ENCODE results near the gene TRMT61B.

TRMT61B gene

GRCh38 chr2:28810384-28811285, 59.5 kb downstream of the TRMT61B start, which contains the start of gene SPDYA:
Gene SPDYA (plus strand): TSS chr2:28810834. CDS start chr2:28816015, 5,181 bp downstream.
- Histone ChIP-seq H3K9me3 (ENCODE audit: severe bottlenecking) (no peaks in the 10 kb centered on the region), H3K36me3 (ENCODE audit: low read depth) (peaks cover 3% of the 10 kb centered on the region; the same call in 1 of the 2 replicates), H3K27ac (ENCODE audit: poor library complexity, severe bottlenecking) (peak within 1 kb of the TSS; percentile 21), H3K4me3 (ENCODE audit: severe bottlenecking) (peak within 1 kb of the TSS; percentile 37), H3K4me1 (ENCODE audit: insufficient read depth, poor library complexity, severe bottlenecking) (no peaks in the 10 kb centered on the region), H3K27me3 (ENCODE audit: insufficient read depth, poor library complexity, severe bottlenecking) (no peaks in the 10 kb centered on the region)
- peak; percentile 72 for DNase-seq (ENCODE audit: low spot score)
- ATAC-seq (ENCODE audit: low read depth), result peak; percentile 90
- no peak for TF ChIP-seq CTCF (IDR thresholded peaks at IDR 0.05; ENCODE audit: poor library complexity, severe bottlenecking)

- peak overlapping the region; percentile 37 for H3K4me3 ChIP-seq (ENCODE audit: severe bottlenecking)
- DNase-seq (ENCODE audit: low spot score) (no peak), ATAC-seq (ENCODE audit: low read depth) (no peak)
- H3K4me1 ChIP-seq (ENCODE audit: insufficient read depth, poor library complexity, severe bottlenecking), result no peaks in the 10 kb centered on the region
- no peak for TF ChIP-seq CTCF (IDR thresholded peaks at IDR 0.05; ENCODE audit: poor library complexity, severe bottlenecking)
- peaks cover 9% of the 10 kb centered on the region; the same call in 1 of the 2 replicates for H3K36me3 ChIP-seq (ENCODE audit: low read depth)
- H3K27ac ChIP-seq (ENCODE audit: poor library complexity, severe bottlenecking), result peak overlapping the region; percentile 21
- no peaks in the 10 kb centered on the region for H3K9me3 ChIP-seq (ENCODE audit: severe bottlenecking)
- no peaks in the 10 kb centered on the region for H3K27me3 ChIP-seq (ENCODE audit: insufficient read depth, poor library complexity, severe bottlenecking)
These were observed 60.2 kb downstream of the TRMT61B start for GRCh38 chr2:28809927-28810326.

- peaks cover 17% of the 10 kb centered on the region for H3K4me1 ChIP-seq (ENCODE audit: insufficient read depth, poor library complexity, severe bottlenecking)
- peaks cover 70% of the 10 kb centered on the region for H3K36me3 ChIP-seq (ENCODE audit: low read depth)
- ATAC-seq (ENCODE audit: low read depth), result no peak
- no peaks in the 10 kb centered on the region for H3K27me3 ChIP-seq (ENCODE audit: insufficient read depth, poor library complexity, severe bottlenecking)
- H3K27ac ChIP-seq (ENCODE audit: poor library complexity, severe bottlenecking), result peak overlapping the region; percentile 18
- DNase-seq (ENCODE audit: low spot score), result no peak
- no peak for TF ChIP-seq CTCF (IDR thresholded peaks at IDR 0.05; ENCODE audit: poor library complexity, severe bottlenecking)
- H3K9me3 ChIP-seq (ENCODE audit: severe bottlenecking), result no peaks in the 10 kb centered on the region
- no peak overlapping the region for H3K4me3 ChIP-seq (ENCODE audit: severe bottlenecking)
These were observed 67.1 kb downstream of the TRMT61B start for GRCh38 chr2:28802975-28803429.

- no peak for DNase-seq (ENCODE audit: low spot score)
- Histone ChIP-seq H3K36me3 (ENCODE audit: low read depth) (peaks cover 77% of the 10 kb centered on the region), H3K27ac (ENCODE audit: poor library complexity, severe bottlenecking) (peak overlapping the region; percentile 20), H3K9me3 (ENCODE audit: severe bottlenecking) (no peaks in the 10 kb centered on the region), H3K4me3 (ENCODE audit: severe bottlenecking) (no peak overlapping the region), H3K27me3 (ENCODE audit: insufficient read depth, poor library complexity, severe bottlenecking) (no peaks in the 10 kb centered on the region), H3K4me1 (ENCODE audit: insufficient read depth, poor library complexity, severe bottlenecking) (peaks cover 17% of the 10 kb centered on the region)
- TF ChIP-seq CTCF (IDR thresholded peaks at IDR 0.05; ENCODE audit: poor library complexity, severe bottlenecking), result no peak
- peak; percentile 79; the same call in 2 of the 3 replicates for ATAC-seq (ENCODE audit: low read depth)
These were observed 68.4 kb downstream of the TRMT61B start for GRCh38 chr2:28801726-28802125.
